OCI-LY1 (cell line): Measurements from ENCODE around the gene FHL2.

ENCODE experiments used
- H2AFZ ChIP-seq: fragments of 200-600 bp; sonication (generic), shearing (Covaris generic); 2 replicates; pipeline ENCODE4 v1.6.0; 2014; ENCODE audit warnings: antibody characterized with exemption, mild to moderate bottlenecking, low read length
- H3F3A ChIP-seq: fragments of 200-600 bp; sonication (generic), shearing (Covaris generic); 2 replicates; pipeline ENCODE4 v1.6.0; 2014; ENCODE audit warnings: mild to moderate bottlenecking, antibody characterized with exemption, low read length, moderate library complexity; ENCODE audit not compliant: insufficient read depth
- H3K27ac ChIP-seq: fragments of 200-600 bp; sonication (generic); 2 replicates; pipeline ENCODE4 v1.5.1; 2014; ENCODE audit warnings: low read length, mixed run types, mild to moderate bottlenecking, low read depth; ENCODE audit not compliant: poor library complexity, severe bottlenecking
- H3K27me3 ChIP-seq: fragments of 200-600 bp; sonication (generic); 2 replicates; pipeline ENCODE4 v1.6.0; 2014; ENCODE audit warnings: antibody characterized with exemption, mild to moderate bottlenecking, low read length, moderate library complexity; ENCODE audit not compliant: insufficient read depth
- H3K36me3 ChIP-seq: fragments of 200-600 bp; sonication (generic); 2 replicates; pipeline ENCODE4 v1.6.1; 2014; ENCODE audit warnings: mild to moderate bottlenecking, antibody characterized with exemption, low read length, moderate library complexity, mixed read lengths; ENCODE audit not compliant: insufficient read depth
- H3K4me1 ChIP-seq: fragments of 200-600 bp; sonication (generic); 2 replicates; pipeline ENCODE4 v1.5.1; 2014; ENCODE audit warnings: mild to moderate bottlenecking, low read length, moderate library complexity; ENCODE audit not compliant: insufficient read depth, severe bottlenecking
- H3K4me2 ChIP-seq: fragments of 200-600 bp; sonication (generic), shearing (Covaris generic); 2 replicates; pipeline ENCODE4 v1.6.1; 2014; ENCODE audit warnings: low read length
- H3K4me3 ChIP-seq: fragments of 200-600 bp; sonication (generic); 2 replicates; pipeline ENCODE4 v1.5.1; 2014; ENCODE audit warnings: low read length, low read depth, mild to moderate bottlenecking, mixed read lengths; ENCODE audit not compliant: poor library complexity, severe bottlenecking
- H3K79me2 ChIP-seq: fragments of 200-600 bp; shearing (Covaris generic); 2 replicates; pipeline ENCODE4 v1.6.1; 2016; ENCODE audit warnings: mixed run types, low read length, mixed read lengths; ENCODE audit not compliant: insufficient read depth
- H3K9ac ChIP-seq: fragments of 200-600 bp; sonication (generic), shearing (Covaris generic); 2 replicates; pipeline ENCODE4 v1.6.1; 2014; ENCODE audit warnings: mild to moderate bottlenecking, low read length, mixed read lengths
- H3K9me2 ChIP-seq: fragments of 200-600 bp; sonication (generic), shearing (Covaris generic); 2 replicates; pipeline ENCODE4 v1.6.1; 2014; ENCODE audit warnings: low read depth, mild to moderate bottlenecking, low read length, mixed read lengths
- H3K9me3 ChIP-seq: fragments of 200-600 bp; shearing (Covaris generic); 2 replicates; pipeline ENCODE4 v1.6.1; 2014; ENCODE audit warnings: low read length, mixed read lengths
- H4K20me1 ChIP-seq: fragments of 200-600 bp; sonication (generic), shearing (Covaris generic); 2 replicates; pipeline ENCODE4 v1.6.0; 2016; ENCODE audit warnings: mild to moderate bottlenecking, low read length; ENCODE audit not compliant: insufficient read depth
- EZH2 ChIP-seq: fragments of 200-600 bp; sonication (generic), shearing (Covaris generic); IDR thresholded peaks from 2 replicates; pipeline ENCODE4 v1.8.0; 2017; ENCODE audit warnings: borderline replicate concordance, mixed run types, mild to moderate bottlenecking, antibody characterized with exemption, low read length, moderate library complexity, mixed read lengths
- TF ChIP-seq, protein P1 (sequence below): fragments of 200-600 bp; sonication (generic), shearing (Covaris generic); IDR thresholded peaks from 2 replicates; pipeline ENCODE4 v1.5.1; 2017; ENCODE audit warnings: mild to moderate bottlenecking, antibody characterized with exemption, low read length, moderate library complexity, mixed read lengths

The FHL2 gene

DNA sequence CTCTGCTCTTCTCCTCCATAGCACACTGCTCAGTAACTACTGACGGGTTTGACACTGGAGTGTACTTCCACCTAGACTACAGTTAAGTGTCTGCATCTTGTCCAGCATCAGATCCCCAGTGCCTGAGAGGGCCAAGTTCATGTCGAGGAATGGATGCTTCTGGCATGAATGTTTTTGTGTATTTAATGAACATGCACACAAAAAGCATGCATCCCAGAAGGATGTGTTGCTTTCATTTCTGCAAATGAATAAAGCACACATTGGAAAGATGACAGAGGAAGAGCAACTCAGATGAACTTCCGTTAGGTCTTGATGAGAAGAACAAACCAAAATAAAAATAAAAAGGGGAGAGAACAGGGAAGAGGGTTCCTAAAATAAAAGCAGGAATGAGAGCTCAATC, 33.6 kb downstream of the FHL2 start:
- H2AFZ ChIP-seq, result no peak overlapping the region
- H3K36me3 ChIP-seq, result no peaks in the 10 kb centered on the region
- no peaks in the 10 kb centered on the region for H3K9me3 ChIP-seq
- no peaks in the 10 kb centered on the region for H4K20me1 ChIP-seq
- peaks cover 3% of the 10 kb centered on the region for H3K4me1 ChIP-seq
- no peak overlapping the region for H3K4me2 ChIP-seq
- no peak overlapping the region for H3K4me3 ChIP-seq
- no peak overlapping the region for H3K9ac ChIP-seq
- H3F3A ChIP-seq, result no peaks in the 10 kb centered on the region
- H3K27me3 ChIP-seq, result no peaks in the 10 kb centered on the region
- H3K27ac ChIP-seq, result no peak overlapping the region
- H3K9me2 ChIP-seq, result no peaks in the 10 kb centered on the region
- no peak for TF ChIP-seq EZH2
- TF ChIP-seq, protein P1, sequence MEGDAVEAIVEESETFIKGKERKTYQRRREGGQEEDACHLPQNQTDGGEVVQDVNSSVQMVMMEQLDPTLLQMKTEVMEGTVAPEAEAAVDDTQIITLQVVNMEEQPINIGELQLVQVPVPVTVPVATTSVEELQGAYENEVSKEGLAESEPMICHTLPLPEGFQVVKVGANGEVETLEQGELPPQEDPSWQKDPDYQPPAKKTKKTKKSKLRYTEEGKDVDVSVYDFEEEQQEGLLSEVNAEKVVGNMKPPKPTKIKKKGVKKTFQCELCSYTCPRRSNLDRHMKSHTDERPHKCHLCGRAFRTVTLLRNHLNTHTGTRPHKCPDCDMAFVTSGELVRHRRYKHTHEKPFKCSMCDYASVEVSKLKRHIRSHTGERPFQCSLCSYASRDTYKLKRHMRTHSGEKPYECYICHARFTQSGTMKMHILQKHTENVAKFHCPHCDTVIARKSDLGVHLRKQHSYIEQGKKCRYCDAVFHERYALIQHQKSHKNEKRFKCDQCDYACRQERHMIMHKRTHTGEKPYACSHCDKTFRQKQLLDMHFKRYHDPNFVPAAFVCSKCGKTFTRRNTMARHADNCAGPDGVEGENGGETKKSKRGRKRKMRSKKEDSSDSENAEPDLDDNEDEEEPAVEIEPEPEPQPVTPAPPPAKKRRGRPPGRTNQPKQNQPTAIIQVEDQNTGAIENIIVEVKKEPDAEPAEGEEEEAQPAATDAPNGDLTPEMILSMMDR, result no peak
- no peaks in the 10 kb centered on the region for H3K79me2 ChIP-seq

DNA sequence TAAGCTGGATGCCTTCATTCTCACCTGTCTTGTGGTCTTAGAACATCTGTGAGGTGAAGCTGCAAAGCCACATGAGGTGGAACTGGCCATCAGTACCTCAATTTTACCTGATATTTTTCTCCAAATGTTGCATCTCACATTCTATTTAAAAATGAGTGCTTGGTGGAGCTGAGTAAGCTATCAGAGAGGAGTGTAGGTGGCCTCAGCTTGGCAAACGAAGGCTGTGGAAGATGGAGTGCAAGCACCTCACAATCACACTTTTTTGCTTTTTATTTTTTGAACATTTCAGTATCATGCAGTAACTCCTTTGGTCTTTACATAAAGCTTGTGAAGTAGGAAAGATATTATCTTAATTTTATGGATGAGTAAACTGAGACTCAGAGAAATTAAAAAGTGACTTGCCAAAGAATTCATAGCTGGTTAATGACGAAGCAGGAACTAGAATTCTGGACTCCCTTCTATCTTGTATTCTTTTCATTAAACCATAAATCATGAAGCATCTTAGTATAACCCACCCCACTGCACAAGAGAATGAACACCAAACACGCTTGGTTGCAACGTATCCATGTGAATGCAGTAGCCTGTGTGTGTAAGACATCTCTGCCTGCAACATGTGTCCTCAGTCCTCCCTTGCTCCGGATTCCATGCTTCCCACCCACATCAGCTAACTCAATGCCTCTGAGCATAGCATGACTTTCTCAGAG, 34.3 kb downstream of the FHL2 start:
- no peaks in the 10 kb centered on the region for H3K9me3 ChIP-seq
- H3K4me3 ChIP-seq, result no peak overlapping the region
- H3K4me2 ChIP-seq, result no peak overlapping the region
- H3F3A ChIP-seq, result no peaks in the 10 kb centered on the region
- H2AFZ ChIP-seq, result no peak overlapping the region
- H3K4me1 ChIP-seq, result no peaks in the 10 kb centered on the region
- H3K27ac ChIP-seq, result no peak overlapping the region
- peaks cover 2% of the 10 kb centered on the region; the same call in 1 of the 2 replicates for H3K36me3 ChIP-seq
- no peaks in the 10 kb centered on the region for H4K20me1 ChIP-seq
- H3K9ac ChIP-seq, result no peak overlapping the region
- no peaks in the 10 kb centered on the region for H3K79me2 ChIP-seq
- no peak for TF ChIP-seq EZH2
- no peaks in the 10 kb centered on the region for H3K27me3 ChIP-seq
- no peaks in the 10 kb centered on the region for H3K9me2 ChIP-seq

DNA sequence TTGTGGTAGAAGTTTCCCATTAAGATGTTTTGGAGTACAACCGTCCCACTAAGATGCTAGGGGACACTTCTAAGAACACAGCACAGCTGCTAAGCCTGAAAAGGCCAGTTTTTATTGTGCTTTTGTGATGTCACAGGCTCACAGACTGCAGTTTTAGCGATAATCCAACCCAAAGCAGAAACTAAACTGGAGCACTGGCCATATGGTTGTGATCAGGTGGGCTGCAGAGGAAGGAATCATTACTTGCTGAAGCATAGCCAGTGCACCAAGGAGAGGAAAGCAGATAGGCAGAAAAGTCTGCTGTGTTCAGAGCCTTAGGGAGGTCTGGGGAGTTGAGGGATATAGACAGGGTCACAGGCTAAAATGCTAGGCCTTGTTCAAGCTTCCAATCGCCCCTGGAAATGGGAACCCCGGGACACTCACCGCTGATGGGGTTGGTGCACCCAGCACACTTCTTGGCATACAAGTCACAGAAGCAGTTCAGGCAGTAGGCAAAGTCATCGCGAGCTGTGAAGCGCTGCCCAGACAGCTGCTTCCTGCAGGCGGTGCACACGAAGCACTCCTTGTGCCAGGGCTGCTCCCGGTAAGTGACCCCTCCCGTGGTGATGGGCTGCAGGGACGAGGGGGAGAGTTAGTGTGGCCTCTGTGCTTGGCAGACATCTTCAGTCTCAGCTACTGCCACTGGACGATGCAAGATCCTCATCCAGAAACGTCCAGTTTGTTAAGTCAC, 35.8 kb downstream of the FHL2 start:
- no peaks in the 10 kb centered on the region for H3F3A ChIP-seq

More for the DNA sequence above, 35.8 kb downstream of the FHL2 start:
- Histone ChIP-seq H3K79me2 (no peaks in the 10 kb centered on the region), H3K27me3 (no peaks in the 10 kb centered on the region), H3K4me2 (no peak overlapping the region), H3K4me1 (no peaks in the 10 kb centered on the region), H3K9me3 (no peaks in the 10 kb centered on the region), H3K36me3 (peaks cover 7% of the 10 kb centered on the region; the same call in 1 of the 2 replicates), H4K20me1 (no peaks in the 10 kb centered on the region), H3K9ac (no peak overlapping the region), H3K9me2 (no peaks in the 10 kb centered on the region), H3K4me3 (no peak overlapping the region), H3K27ac (no peak overlapping the region), H2AFZ (no peak overlapping the region)
- no peak for TF ChIP-seq EZH2
- TF ChIP-seq, protein P1, result no peak
